HFF-Myc (cell line): ENCODE measurements around the gene SLC10A1.

ENCODE experiments used
- DNase-seq: peaks from one replicate; pipeline ENCODE4 v3.0.0-alpha.2; 2011; ENCODE audit warnings: low read depth; ENCODE audit errors: extremely low read depth
- H3K4me3 ChIP-seq: replicated peaks from 2 replicates; pipeline ENCODE4 v1.5.1; 2011; ENCODE audit warnings: low read depth, mild to moderate bottlenecking, control low read depth, low read length
- CTCF ChIP-seq: IDR thresholded peaks from 2 replicates; pipeline ENCODE4 v1.5.1; 2012; ENCODE audit warnings: mild to moderate bottlenecking, low read depth, low read length, control low read depth; ENCODE audit errors: missing control alignments

SLC10A1 gene

GRCh38 chr14:69811868-69812252 is 14.8 kb upstream of the SLC10A1 start:
- TF ChIP-seq CTCF, result no peak
- DNase-seq, result no peak
- no peak overlapping the region for H3K4me3 ChIP-seq

DNA sequence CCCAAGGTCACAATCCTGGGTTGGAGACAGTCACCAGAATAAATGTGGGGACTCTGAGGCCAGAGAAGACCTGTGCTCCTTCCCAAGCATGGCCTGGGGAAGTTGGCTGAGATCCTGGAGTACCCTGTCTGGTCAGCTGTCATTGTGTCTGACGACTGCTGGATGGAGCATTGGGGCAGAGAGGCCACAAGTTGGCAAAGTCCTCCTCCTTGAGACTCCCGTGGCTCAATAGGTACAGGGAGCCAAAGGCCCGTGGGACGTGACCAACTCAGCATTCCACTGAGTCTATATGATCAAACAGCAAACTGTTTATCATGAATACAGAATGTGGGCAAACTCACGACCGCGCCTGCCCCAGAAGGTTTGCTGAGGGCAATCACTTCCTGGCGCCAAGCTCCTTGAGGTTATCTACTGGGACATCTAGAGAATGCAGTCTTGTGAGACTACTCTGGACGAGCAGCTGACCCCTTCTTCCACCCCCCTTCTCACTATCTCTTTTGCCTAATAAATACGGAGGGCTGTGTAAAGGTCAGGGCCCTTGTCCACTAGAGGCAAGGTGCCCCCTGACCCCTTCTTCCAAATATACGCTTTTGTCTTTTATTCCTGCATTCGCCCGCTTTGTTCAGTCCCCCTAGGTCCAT is 14.3 kb upstream of the SLC10A1 start:
- no peak for TF ChIP-seq CTCF
- no peak overlapping the region for H3K4me3 ChIP-seq
- no peak for DNase-seq

GRCh38 chr14:69808919-69809808 is 12.1 kb upstream of the SLC10A1 start:
- H3K4me3 ChIP-seq, result no peak overlapping the region
- DNase-seq, result no peak
- TF ChIP-seq CTCF, result no peak

- no peak for DNase-seq
- TF ChIP-seq CTCF, result no peak
- no peak overlapping the region for H3K4me3 ChIP-seq
Measured at GRCh38 chr14:69807192-69807591, 10.2 kb upstream of the SLC10A1 start.

DNA sequence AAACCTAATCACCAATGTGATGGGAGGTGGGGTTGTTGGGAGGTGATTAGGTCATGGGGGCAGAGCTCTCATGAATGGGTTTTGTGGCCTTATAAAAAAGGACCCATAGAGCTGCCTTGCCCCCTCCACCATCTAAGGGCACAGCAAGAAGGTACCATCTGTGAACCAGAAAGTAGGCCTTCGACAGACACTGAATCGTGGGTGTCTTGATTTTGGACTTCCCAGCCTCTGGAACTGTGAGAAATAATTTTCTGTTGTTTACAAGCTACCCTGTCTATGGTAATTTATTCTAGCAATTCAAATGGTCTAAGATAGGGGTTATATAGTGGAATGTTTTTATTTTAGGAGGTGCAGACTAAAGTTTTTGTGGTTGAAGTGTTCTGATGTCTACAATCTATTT is 7.9 kb upstream of the SLC10A1 start:
- no peak for TF ChIP-seq CTCF
- no peak for DNase-seq
- no peak overlapping the region for H3K4me3 ChIP-seq

DNA sequence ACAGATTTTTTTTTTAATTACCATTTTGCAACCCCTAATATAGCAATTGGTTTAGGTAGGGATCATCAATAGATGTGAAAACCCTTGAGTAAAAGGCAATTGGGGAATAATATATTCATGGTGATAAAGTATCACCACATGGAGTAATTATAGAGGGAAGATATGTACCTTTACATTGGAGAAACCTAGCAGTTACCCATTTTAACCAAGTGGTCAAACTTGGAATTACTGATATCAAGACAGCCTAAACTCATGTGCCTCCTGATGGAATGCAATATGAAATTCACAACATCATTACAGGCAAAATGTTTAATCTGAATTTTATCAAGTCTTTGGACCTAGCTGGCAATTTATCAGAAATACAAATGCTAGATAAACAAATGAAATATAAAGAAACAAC is 6.7 kb upstream of the SLC10A1 start:
- H3K4me3 ChIP-seq, result no peak overlapping the region
- no peak for TF ChIP-seq CTCF
- DNase-seq, result no peak
